HepG2 (cell line): ENCODE results near the gene HIC1. TPM values are rescaled to one million over a fixed set of nuclear protein-coding genes. Genes with fewer than 3 reads are reported as not detected.

Experiments
- DNMT1 ChIP-seq: sonication (generic); formaldehyde crosslinking; IDR thresholded peaks from 2 replicates; pipeline ENCODE4 v1.5.1; 2020; ENCODE audit warnings: mild to moderate bottlenecking, missing genetic modification reagents
- ETV5 ChIP-seq: IDR thresholded peaks from 2 replicates; pipeline ENCODE4 v1.6.1; 2018; ENCODE audit warnings: missing biosample characterization, missing genetic modification reagents, inconsistent platforms, borderline replicate concordance
- MEF2D ChIP-seq: sonication (generic); formaldehyde crosslinking; IDR thresholded peaks from 2 replicates; pipeline ENCODE4 v1.5.1; 2020; ENCODE audit warnings: mild to moderate bottlenecking, missing genetic modification reagents
- MEIS2 ChIP-seq: sonication (generic); formaldehyde crosslinking; IDR thresholded peaks from 2 replicates; pipeline ENCODE4 v1.9.0; 2021; ENCODE audit warnings: mild to moderate bottlenecking, missing genetic modification reagents
- RBFOX2 ChIP-seq: fragments of 200-400 bp; formaldehyde crosslinking; IDR thresholded peaks from 2 replicates; pipeline ENCODE4 v1.6.1; 2017; ENCODE audit warnings: low read depth, mild to moderate bottlenecking, low read length
- SATB2 ChIP-seq: sonication (generic); formaldehyde crosslinking; IDR thresholded peaks from 2 replicates; pipeline ENCODE4 v1.5.0; 2020; ENCODE audit warnings: missing genetic modification reagents
- SOX6 ChIP-seq, 2 experiments: fragments of 450-650 bp in 1 of 2; sonication (generic) in 1 of 2; formaldehyde crosslinking in 1 of 2; IDR thresholded peaks; 2 replicates each; pipeline versions ENCODE4 v1.4.0 to v1.6.1; 2017 to 2020; ENCODE audit warnings: antibody characterized with exemption in 1 of 2, mild to moderate bottlenecking in 1 of 2, missing genetic modification reagents in 1 of 2
- TAF15 ChIP-seq: fragments of 200-400 bp; formaldehyde crosslinking; IDR thresholded peaks from one replicate; pipeline ENCODE4 v1.6.1; 2018; ENCODE audit warnings: mild to moderate bottlenecking, low read depth, low read length; ENCODE audit not compliant: poor library complexity, severe bottlenecking
- ZBTB37 ChIP-seq: sonication (generic); formaldehyde crosslinking; IDR thresholded peaks from 2 replicates; pipeline ENCODE4 v1.4.0; 2020; ENCODE audit warnings: mild to moderate bottlenecking, missing genetic modification reagents
- ZFP90 ChIP-seq: sonication (generic); formaldehyde crosslinking; IDR thresholded peaks from 2 replicates; pipeline ENCODE4 v1.8.0; 2022; ENCODE audit warnings: missing genetic modification reagents, mild to moderate bottlenecking, inconsistent platforms, borderline replicate concordance
- ZNF501 ChIP-seq: sonication (generic); formaldehyde crosslinking; IDR thresholded peaks from 2 replicates; pipeline ENCODE4 v1.5.1; 2020; ENCODE audit warnings: mild to moderate bottlenecking, moderate library complexity, missing genetic modification reagents
- ZNF737 ChIP-seq: sonication (generic); formaldehyde crosslinking; IDR thresholded peaks from 2 replicates; pipeline ENCODE4 v1.5.0; 2020; ENCODE audit warnings: missing genetic modification reagents, mild to moderate bottlenecking, borderline replicate concordance
- ZNF749 ChIP-seq: sonication (generic); formaldehyde crosslinking; IDR thresholded peaks from 2 replicates; pipeline ENCODE4 v1.8.0; 2022; ENCODE audit warnings: mild to moderate bottlenecking, missing genetic modification reagents, moderate library complexity, borderline replicate concordance
- ZNF75D ChIP-seq: sonication (generic); formaldehyde crosslinking; IDR thresholded peaks from 2 replicates; pipeline ENCODE4 v1.8.1; 2023; ENCODE audit warnings: missing genetic modification reagents, mild to moderate bottlenecking, borderline replicate concordance
- ZNF772 ChIP-seq: sonication (generic); formaldehyde crosslinking; IDR thresholded peaks from 2 replicates; pipeline ENCODE4 v1.5.0; 2020; ENCODE audit warnings: mild to moderate bottlenecking, missing genetic modification reagents
- ZNF839 ChIP-seq: sonication (generic); formaldehyde crosslinking; IDR thresholded peaks from 2 replicates; pipeline ENCODE4 v1.4.0; 2020; ENCODE audit warnings: missing genetic modification reagents, mild to moderate bottlenecking, borderline replicate concordance
- polyA plus RNA-seq, 8 experiments: library from polyadenylated mRNA; depleted of rRNA in 3 of 8; stranded (reverse) in 7 of 8; unstranded in 1 of 8; fragments of >200 nt; fragmentation: Illumina TruSeq in 4 of 8; extraction: Trizol in 4 of 8; gene quantifications; 2 replicates each; pipeline versions ENCODE4 v1.2.1 to v1.2.3, GENCODE V29; 2011 to 2016; ENCODE audit warnings: low read depth in 4 of 8, missing spikeins in 1 of 8, mixed read lengths in 1 of 8; ENCODE audit not compliant: insufficient read depth in 1 of 8
- total RNA-seq, 5 experiments: library from RNA; depleted of rRNA; stranded (reverse); fragments of >200 nt; fragmentation: Illumina TruSeq; extraction: Trizol; gene quantifications; 2 replicates each; pipeline ENCODE4 v1.2.3, GENCODE V29; 2016; ENCODE audit warnings: low read depth in 1 of 5
- TF ChIP-seq, protein P1 (sequence below): sonication (generic); formaldehyde crosslinking; IDR thresholded peaks from 2 replicates; pipeline ENCODE4 v1.4.0; 2020; ENCODE audit warnings: missing genetic modification reagents, borderline replicate concordance
- TF ChIP-seq, protein P2 (sequence below): sonication (generic); formaldehyde crosslinking; IDR thresholded peaks from 2 replicates; pipeline ENCODE4 v1.5.0; 2020; ENCODE audit warnings: mild to moderate bottlenecking, missing genetic modification reagents
- TF ChIP-seq, protein P3 (sequence below): sonication (generic); formaldehyde crosslinking; IDR thresholded peaks from 2 replicates; pipeline ENCODE4 v1.4.0; 2020; ENCODE audit warnings: missing genetic modification reagents, borderline replicate concordance

Gene HIC1
- total and polyA plus RNA-seq, 2 of the 13 experiments (the other 11 are each of a cell fraction or from before 2014, with no cell fraction given), result 0.04 to 0.31 TPM

- TF ChIP-seq, protein P1, sequence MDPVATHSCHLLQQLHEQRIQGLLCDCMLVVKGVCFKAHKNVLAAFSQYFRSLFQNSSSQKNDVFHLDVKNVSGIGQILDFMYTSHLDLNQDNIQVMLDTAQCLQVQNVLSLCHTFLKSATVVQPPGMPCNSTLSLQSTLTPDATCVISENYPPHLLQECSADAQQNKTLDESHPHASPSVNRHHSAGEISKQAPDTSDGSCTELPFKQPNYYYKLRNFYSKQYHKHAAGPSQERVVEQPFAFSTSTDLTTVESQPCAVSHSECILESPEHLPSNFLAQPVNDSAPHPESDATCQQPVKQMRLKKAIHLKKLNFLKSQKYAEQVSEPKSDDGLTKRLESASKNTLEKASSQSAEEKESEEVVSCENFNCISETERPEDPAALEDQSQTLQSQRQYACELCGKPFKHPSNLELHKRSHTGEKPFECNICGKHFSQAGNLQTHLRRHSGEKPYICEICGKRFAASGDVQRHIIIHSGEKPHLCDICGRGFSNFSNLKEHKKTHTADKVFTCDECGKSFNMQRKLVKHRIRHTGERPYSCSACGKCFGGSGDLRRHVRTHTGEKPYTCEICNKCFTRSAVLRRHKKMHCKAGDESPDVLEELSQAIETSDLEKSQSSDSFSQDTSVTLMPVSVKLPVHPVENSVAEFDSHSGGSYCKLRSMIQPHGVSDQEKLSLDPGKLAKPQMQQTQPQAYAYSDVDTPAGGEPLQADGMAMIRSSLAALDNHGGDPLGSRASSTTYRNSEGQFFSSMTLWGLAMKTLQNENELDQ (CRISPR knock-in tag), result no peak
- TF ChIP-seq ZNF501 (CRISPR knock-in tag) (peak; percentile 71; the same call in 1 of the 2 replicates), ZNF75D (CRISPR knock-in tag) (no peak), ZFP90 (peak; percentile 57; the same call in 1 of the 2 replicates), ZNF772 (CRISPR knock-in tag) (peak; percentile 96), ZNF839 (CRISPR knock-in tag) (no peak), RBFOX2 (peak; percentile 94), ZNF737 (CRISPR knock-in tag) (no peak), SATB2 (no peak), ETV5 (CRISPR knock-in tag) (peak; percentile 94), DNMT1 (CRISPR knock-in tag) (no peak), SOX6 (IDR thresholded peaks at IDR 0.05) (no peak), SOX6 (CRISPR knock-in tag; IDR thresholded peaks at IDR 0.05) (peak; percentile 62), ZBTB37 (CRISPR knock-in tag) (no peak), ZNF749 (CRISPR knock-in tag) (no peak), TAF15 (no peak), MEIS2 (CRISPR knock-in tag) (peak; percentile 52), MEF2D (CRISPR knock-in tag) (0 out of 2 replicates have a peak, but pooled peaks have one; percentile 28)
- TF ChIP-seq, protein P2, sequence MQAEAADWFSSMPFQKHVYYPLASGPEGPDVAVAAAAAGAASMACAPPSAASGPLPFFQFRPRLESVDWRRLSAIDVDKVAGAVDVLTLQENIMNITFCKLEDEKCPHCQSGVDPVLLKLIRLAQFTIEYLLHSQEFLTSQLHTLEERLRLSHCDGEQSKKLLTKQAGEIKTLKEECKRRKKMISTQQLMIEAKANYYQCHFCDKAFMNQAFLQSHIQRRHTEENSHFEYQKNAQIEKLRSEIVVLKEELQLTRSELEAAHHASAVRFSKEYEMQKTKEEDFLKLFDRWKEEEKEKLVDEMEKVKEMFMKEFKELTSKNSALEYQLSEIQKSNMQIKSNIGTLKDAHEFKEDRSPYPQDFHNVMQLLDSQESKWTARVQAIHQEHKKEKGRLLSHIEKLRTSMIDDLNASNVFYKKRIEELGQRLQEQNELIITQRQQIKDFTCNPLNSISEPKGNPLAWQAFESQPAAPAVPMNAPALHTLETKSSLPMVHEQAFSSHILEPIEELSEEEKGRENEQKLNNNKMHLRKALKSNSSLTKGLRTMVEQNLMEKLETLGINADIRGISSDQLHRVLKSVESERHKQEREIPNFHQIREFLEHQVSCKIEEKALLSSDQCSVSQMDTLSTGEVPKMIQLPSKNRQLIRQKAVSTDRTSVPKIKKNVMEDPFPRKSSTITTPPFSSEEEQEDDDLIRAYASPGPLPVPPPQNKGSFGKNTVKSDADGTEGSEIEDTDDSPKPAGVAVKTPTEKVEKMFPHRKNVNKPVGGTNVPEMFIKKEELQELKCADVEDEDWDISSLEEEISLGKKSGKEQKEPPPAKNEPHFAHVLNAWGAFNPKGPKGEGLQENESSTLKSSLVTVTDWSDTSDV (CRISPR knock-in tag), result no peak
- TF ChIP-seq, protein P3, sequence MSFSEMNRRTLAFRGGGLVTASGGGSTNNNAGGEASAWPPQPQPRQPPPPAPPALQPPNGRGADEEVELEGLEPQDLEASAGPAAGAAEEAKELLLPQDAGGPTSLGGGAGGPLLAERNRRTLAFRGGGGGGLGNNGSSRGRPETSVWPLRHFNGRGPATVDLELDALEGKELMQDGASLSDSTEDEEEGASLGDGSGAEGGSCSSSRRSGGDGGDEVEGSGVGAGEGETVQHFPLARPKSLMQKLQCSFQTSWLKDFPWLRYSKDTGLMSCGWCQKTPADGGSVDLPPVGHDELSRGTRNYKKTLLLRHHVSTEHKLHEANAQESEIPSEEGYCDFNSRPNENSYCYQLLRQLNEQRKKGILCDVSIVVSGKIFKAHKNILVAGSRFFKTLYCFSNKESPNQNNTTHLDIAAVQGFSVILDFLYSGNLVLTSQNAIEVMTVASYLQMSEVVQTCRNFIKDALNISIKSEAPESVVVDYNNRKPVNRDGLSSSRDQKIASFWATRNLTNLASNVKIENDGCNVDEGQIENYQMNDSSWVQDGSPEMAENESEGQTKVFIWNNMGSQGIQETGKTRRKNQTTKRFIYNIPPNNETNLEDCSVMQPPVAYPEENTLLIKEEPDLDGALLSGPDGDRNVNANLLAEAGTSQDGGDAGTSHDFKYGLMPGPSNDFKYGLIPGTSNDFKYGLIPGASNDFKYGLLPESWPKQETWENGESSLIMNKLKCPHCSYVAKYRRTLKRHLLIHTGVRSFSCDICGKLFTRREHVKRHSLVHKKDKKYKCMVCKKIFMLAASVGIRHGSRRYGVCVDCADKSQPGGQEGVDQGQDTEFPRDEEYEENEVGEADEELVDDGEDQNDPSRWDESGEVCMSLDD (CRISPR knock-in tag), result no peak
These were observed 13.1 kb upstream of the HIC1 start, which contains the start of gene OVCA2 (continued) for GRCh38 chr17:2041561-2042389.
